Measurements from ENCODE around the gene DMPK.

Gene DMPK

GRCh38 chr19:45784096-45784495, 1.8 kb upstream of the DMPK start:
- no peak for DNase-seq

- no peak for DNase-seq
These were observed 813 bp upstream of the DMPK start for GRCh38 chr19:45782820-45783785.

DNA sequence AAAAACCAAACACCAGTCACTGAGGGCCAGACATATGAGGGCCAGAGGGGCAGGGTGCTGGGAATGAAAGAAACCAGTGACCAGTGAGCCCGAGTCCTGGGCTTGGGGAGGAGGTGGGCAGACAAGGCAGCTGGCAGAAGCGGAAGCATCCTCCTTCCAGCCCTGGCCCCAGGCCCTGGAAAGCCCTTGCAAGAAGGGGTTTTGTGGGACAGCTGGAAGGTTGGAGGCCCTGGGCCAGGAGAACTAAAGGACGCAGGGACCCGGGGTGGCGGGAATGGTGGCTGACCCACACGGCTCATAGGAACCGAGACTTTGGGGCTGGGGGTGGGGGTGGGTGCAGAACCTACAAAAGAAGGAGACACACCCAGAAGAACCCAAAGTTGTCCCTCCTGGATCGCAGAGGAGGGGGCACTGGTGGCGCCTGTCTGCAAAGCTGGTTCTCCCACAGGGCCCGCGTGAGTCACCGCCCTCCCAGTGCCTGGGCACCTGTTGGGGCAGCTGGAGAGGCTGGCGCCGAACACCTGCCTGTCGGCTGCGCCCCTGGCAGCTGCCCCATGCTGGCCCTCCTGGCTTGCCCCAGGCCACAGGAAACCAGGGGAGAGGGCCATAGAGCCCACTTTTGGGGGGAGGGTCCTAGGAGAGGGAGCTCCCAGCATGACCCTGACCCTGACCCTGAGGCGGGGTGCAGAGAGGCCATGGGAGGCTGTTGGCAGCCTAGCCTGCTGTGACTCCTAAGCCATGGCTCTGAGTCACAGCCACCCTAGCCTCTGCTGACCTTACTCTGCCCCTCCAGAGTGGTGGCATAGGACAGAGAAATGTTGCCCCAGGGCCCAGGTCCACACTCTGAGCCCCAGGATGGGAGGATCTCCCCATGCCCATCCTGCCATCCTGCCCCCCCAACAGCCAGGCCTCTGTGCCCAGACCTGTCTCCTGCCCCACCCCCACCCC, 802 bp downstream of the DMPK start:
- no peak for DNase-seq

DNA sequence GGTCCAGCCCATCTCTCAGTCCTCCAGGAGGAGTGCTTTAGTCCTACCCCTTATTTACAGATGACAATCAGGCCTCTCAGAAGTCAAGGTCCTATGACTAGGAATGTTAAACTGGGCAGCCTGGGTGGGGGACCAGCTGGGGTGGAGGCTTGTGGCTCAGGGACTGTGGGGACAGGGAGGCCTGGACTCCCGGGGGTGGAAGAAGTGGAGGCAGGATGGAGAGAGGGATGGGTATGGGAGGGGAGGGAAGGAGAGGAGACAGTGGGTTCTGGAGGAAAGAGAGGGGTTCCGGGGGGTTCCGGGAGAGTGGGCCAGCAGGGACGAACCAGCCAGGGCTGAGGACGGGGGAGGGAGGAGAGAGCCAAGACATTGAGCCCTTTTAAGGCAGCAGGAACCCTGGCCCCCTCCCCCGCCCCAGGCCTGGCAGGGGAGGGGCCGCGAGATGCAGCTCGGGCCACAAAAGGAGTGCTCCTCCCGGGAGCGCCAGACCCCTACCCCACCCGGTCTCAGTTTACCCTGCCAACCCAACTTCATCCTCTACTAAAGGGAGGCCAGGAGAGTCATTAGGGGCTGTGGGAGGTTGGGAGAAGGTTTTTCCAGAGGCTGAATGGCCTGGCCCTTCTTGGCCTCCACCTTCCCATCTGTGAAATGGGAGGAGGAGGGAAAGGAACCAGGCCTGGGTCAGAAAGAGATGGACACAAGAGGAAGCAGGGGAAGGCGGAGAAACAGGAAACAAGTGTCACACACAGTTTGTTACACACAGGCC, 1.7 kb downstream of the DMPK start:
- DNase-seq: no peak

GRCh38 chr19:45780146-45780447, 2.2 kb downstream of the DMPK start:
- no peak for DNase-seq

- DNase-seq: peak; percentile 94
These were observed 2.8 kb downstream of the DMPK start for GRCh38 chr19:45779231-45780145.

GRCh38 chr19:45778010-45778661, 4.2 kb downstream of the DMPK start:
- DNase-seq: no peak

- DNase-seq: no peak
These were observed 4.8 kb downstream of the DMPK start for GRCh38 chr19:45777395-45777961.

DNA sequence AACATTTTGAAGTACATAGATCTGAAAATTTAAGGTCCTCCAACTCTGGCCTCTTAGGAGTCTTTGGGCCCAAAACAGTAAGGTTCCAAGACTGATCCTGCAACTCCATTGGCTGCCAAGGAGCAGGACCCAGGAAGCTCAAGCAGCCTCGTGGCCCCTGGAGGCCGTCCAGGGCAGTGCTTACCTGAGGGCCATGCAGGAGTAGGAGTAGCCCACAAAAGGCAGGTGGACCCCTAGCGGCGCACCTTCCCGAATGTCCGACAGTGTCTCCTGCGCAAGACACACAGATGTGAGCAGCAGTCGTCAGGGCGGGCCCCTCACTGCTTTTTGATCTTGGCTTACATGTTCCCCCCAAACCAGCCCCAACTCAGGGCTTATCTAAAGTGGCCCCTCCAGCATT, 7.5 kb downstream of the DMPK start:
- DNase-seq: peak; percentile 34

- DNase-seq: no peak
These were observed 8.9 kb downstream of the DMPK start for GRCh38 chr19:45773384-45773783.

DNA sequence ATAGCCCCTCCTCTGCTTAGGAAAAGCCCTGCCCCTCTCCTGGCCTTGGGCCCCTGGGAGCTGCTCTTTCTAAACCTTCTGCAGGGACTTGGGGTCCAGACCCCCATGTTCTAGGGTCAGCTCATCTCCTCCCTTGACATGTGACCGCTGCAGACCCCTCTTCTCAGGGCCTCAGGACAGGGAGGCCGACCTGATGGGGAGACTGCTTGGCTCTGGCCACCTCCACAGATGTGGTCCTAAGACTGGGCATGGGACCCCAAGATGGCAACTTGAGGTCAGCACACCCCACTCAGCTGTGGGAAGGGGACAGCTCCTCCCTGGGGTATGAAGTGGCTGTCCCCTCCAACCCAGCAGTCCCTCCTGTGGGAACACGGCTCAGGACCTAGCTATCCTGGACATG, 9.4 kb downstream of the DMPK start:
- no peak for DNase-seq

DNA sequence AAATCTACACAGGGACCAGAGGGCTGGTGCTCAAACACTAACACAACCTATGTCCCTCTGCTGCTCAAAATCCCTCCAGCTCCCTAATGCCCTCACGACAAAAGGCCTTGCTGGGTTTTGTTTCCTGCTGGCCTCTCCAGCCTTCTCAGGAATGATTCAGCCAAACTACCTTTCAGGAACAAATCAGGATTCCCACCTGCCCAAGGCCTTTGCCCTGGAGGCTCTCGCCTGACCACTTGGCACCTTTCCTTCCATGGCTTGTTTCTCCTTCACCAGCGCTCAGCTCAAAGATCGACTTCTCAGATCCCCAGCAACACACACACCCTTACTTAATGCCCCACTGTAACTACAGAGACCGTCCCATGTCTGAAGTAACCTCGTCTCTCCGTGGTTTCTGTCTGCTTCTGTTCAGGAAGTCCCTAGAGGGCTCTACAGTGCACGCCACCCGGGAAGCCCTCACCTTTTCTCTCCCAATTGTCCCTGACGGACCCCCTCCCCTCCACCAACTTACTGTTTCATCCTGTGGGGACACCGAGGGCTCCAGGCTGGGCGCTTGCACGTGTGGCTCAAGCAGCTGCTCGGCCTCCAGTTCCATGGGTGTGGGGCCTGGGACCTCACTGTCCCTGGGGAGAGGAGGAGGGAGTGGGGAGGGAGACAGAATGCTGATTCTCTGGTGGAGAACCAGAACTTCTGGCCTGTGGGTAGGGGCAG, 10.0 kb downstream of the DMPK start:
- no peak for DNase-seq

- no peak for DNase-seq
These were observed 10.9 kb downstream of the DMPK start for GRCh38 chr19:45771311-45771933.

DNA sequence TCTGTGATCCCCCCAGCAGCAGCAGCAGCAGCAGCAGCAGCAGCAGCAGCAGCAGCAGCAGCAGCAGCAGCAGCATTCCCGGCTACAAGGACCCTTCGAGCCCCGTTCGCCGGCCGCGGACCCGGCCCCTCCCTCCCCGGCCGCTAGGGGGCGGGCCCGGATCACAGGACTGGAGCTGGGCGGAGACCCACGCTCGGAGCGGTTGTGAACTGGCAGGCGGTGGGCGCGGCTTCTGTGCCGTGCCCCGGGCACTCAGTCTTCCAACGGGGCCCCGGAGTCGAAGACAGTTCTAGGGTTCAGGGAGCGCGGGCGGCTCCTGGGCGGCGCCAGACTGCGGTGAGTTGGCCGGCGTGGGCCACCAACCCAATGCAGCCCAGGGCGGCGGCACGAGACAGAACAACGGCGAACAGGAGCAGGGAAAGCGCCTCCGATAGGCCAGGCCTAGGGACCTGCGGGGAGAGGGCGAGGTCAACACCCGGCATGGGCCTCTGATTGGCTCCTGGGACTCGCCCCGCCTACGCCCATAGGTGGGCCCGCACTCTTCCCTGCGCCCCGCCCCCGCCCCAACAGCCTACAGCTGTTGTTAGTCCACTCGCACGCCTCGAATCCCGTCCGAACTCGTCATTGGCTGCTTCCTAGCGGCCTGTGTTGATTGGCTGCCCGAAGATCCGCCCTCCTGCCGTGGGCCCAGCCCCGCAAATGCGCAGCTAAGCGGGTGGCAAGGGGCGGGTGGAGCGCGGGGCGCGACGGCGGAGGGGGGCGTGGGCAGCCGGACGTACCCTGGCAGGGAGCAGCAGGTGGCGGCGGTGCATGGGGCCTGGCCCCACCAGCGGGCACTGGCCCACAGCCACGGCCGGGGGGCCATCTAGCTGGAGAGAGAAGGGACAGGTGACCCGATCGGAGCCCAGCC, 11.8 kb downstream of the DMPK start:
- peak; percentile 100 for DNase-seq

DNA sequence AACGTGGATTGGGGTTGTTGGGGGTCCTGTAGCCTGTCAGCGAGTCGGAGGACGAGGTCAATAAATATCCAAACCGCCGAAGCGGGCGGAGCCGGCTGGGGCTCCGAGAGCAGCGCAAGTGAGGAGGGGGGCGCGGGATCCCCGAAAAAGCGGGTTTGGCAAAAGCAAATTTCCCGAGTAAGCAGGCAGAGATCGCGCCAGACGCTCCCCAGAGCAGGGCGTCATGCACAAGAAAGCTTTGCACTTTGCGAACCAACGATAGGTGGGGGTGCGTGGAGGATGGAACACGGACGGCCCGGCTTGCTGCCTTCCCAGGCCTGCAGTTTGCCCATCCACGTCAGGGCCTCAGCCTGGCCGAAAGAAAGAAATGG, 12.5 kb downstream of the DMPK start:
- peak; percentile 72 for DNase-seq

GRCh38 chr19:45768984-45769782, 13.1 kb downstream of the DMPK start, which contains the start of gene SIX5:
Gene SIX5 (minus strand): TSS chr19:45769252. CDS start chr19:45768844, 408 bp downstream.
- peak; percentile 98 for DNase-seq

GRCh38 chr19:45768655-45768983, 13.7 kb downstream of the DMPK start:
- peak; percentile 54 for DNase-seq
